Measurements from ENCODE around the gene TMEM59. TPM values are rescaled to one million over a fixed set of nuclear protein-coding genes. Genes with fewer than 3 reads are reported as not detected.
"Not testable (repeated sequence)": the region's sequence is repeated elsewhere in the genome, so short reads cannot be mapped to it uniquely, and the experiment has no call there.

The TMEM59 gene
- polyA plus RNA-seq (2013, experiment 1 of 2; ENCODE audit: insufficient read length), result 184 TPM
- 186 TPM for polyA plus RNA-seq (2013, experiment 2 of 2; ENCODE audit: insufficient read length)

- DNase-seq, result peak; percentile 100
Observed at GRCh38 chr1:54052934-54053744, at the start of gene TMEM59, which contains the start of gene TCEANC2. TMEM59 (minus strand) TSS chr1:54053204; CDS start chr1:54053188, 16 bp downstream. TCEANC2 (plus strand) TSS chr1:54053608; CDS start chr1:54054423, 815 bp downstream.

- DNase-seq, result no peak
Observed at GRCh38 chr1:54100500-54100899, 47.5 kb upstream of the TMEM59 start.

- DNase-seq, result no peak
Observed at GRCh38 chr1:54099061-54099610, 46.1 kb upstream of the TMEM59 start.

GRCh38 chr1:54096877-54097240 is 43.9 kb upstream of the TMEM59 start:
- no peak for DNase-seq

- no peak for DNase-seq
Observed at GRCh38 chr1:54096227-54096876, 43.3 kb upstream of the TMEM59 start.

- DNase-seq, result no peak
Observed at GRCh38 chr1:54095546-54096226, 42.7 kb upstream of the TMEM59 start.

- not testable (repeated sequence) for DNase-seq
Observed at GRCh38 chr1:54094730-54095105, 41.7 kb upstream of the TMEM59 start.

- DNase-seq, result no peak
Observed at GRCh38 chr1:54094001-54094729, 41.2 kb upstream of the TMEM59 start.

- no peak for DNase-seq
Observed at GRCh38 chr1:54091666-54092065, 38.7 kb upstream of the TMEM59 start.

GRCh38 chr1:54088385-54088784 is 35.4 kb upstream of the TMEM59 start:
- DNase-seq, result no peak

GRCh38 chr1:54086754-54087153 is 33.8 kb upstream of the TMEM59 start:
- no peak for DNase-seq

GRCh38 chr1:54084794-54085193 is 31.8 kb upstream of the TMEM59 start:
- DNase-seq, result no peak

GRCh38 chr1:54081306-54082270 is 28.6 kb upstream of the TMEM59 start:
- DNase-seq, result peak; percentile 46

- DNase-seq, result no peak
Observed at GRCh38 chr1:54080598-54081049, 27.6 kb upstream of the TMEM59 start.

GRCh38 chr1:54077359-54077758 is 24.4 kb upstream of the TMEM59 start:
- DNase-seq, result no peak

GRCh38 chr1:54070171-54070837 is 17.3 kb upstream of the TMEM59 start:
- DNase-seq, result peak; percentile 75

GRCh38 chr1:54069791-54070170 is 16.8 kb upstream of the TMEM59 start:
- DNase-seq, result peak; percentile 38

GRCh38 chr1:54064299-54064698 is 11.3 kb upstream of the TMEM59 start:
- DNase-seq, result peak; percentile 14

- no peak for DNase-seq
Observed at GRCh38 chr1:54054438-54054749, 1.4 kb upstream of the TMEM59 start.

GRCh38 chr1:54053745-54054437 is 887 bp upstream of the TMEM59 start:
- no peak for DNase-seq
